H9 (cell line): Measurements from ENCODE around the gene PHC3. TPM values are rescaled to one million over a fixed set of nuclear protein-coding genes. Genes with fewer than 3 reads are reported as not detected.
A peak's percentile ranks its signal among the peaks of the same experiment; 100 is the strongest.

Source experiments
- DNase-seq: peaks from one replicate; pipeline ENCODE4 v3.0.0-alpha.2; 2017
- H2AFZ ChIP-seq: one replicate; pipeline ENCODE4 v1.6.1; 2013; ENCODE audit warnings: mild to moderate bottlenecking, low read length, control low read depth, moderate library complexity
- H2AK5ac ChIP-seq: 2 replicates; pipeline ENCODE4 v1.6.1; 2013; ENCODE audit warnings: low read length, control low read depth, mixed read lengths; ENCODE audit not compliant: insufficient read length
- H2BK120ac ChIP-seq: one replicate; pipeline ENCODE4 v1.6.1; 2013; ENCODE audit warnings: low read depth, mild to moderate bottlenecking, low read length, control low read depth, inconsistent platforms; ENCODE audit not compliant: poor library complexity, severe bottlenecking
- H2BK12ac ChIP-seq: 2 replicates; pipeline ENCODE4 v1.6.1; 2013; ENCODE audit warnings: low read length, control low read depth, mixed read lengths, low read depth; ENCODE audit not compliant: insufficient read length
- H2BK15ac ChIP-seq: 2 replicates; pipeline ENCODE4 v1.6.1; 2013; ENCODE audit warnings: low read depth, low read length, control low read depth
- H2BK20ac ChIP-seq: one replicate; pipeline ENCODE4 v1.6.1; 2013; ENCODE audit warnings: low read depth, mild to moderate bottlenecking, low read length, control low read depth, inconsistent platforms; ENCODE audit not compliant: poor library complexity, severe bottlenecking
- H2BK5ac ChIP-seq: 2 replicates; pipeline ENCODE4 v1.6.1; 2013; ENCODE audit warnings: low read length, control low read depth, mixed read lengths; ENCODE audit not compliant: insufficient read length
- H3K14ac ChIP-seq: 2 replicates; pipeline ENCODE4 v1.6.1; 2013; ENCODE audit warnings: low read length, control low read depth; ENCODE audit not compliant: insufficient read depth
- H3K18ac ChIP-seq: 2 replicates; pipeline ENCODE4 v1.6.1; 2013; ENCODE audit warnings: low read depth, mild to moderate bottlenecking, mixed read lengths, low read length, control low read depth; ENCODE audit not compliant: insufficient read length
- H3K23ac ChIP-seq: 2 replicates; pipeline ENCODE4 v1.6.1; 2013; ENCODE audit warnings: low read length, control low read depth, mixed read lengths, low read depth; ENCODE audit not compliant: insufficient read length
- H3K23me2 ChIP-seq: 2 replicates; pipeline ENCODE4 v1.6.1; 2013; ENCODE audit warnings: low read depth, mild to moderate bottlenecking, mixed read lengths, low read length, control low read depth; ENCODE audit not compliant: insufficient read length, poor library complexity, severe bottlenecking
- H3K27ac ChIP-seq: 2 replicates; pipeline ENCODE4 v1.5.1; 2013; ENCODE audit warnings: low read length, control low read depth, mixed read lengths, low read depth; ENCODE audit not compliant: insufficient read length
- H3K27me3 ChIP-seq: 2 replicates; pipeline ENCODE4 v1.6.1; 2013; ENCODE audit warnings: low read length, control low read depth, inconsistent platforms; ENCODE audit not compliant: insufficient read depth
- H3K4ac ChIP-seq: 2 replicates; pipeline ENCODE4 v1.6.1; 2013; ENCODE audit warnings: low read depth, mild to moderate bottlenecking, control low read depth, inconsistent platforms, low read length, moderate library complexity
- H3K4me1 ChIP-seq: 2 replicates; pipeline ENCODE4 v1.6.1; 2013; ENCODE audit warnings: low read length, control low read depth, inconsistent platforms; ENCODE audit not compliant: insufficient read depth
- H3K4me2 ChIP-seq: 2 replicates; pipeline ENCODE4 v1.6.1; 2013; ENCODE audit warnings: low read length, control low read depth, mixed read lengths; ENCODE audit not compliant: insufficient read length, insufficient read depth
- H3K56ac ChIP-seq: 2 replicates; pipeline ENCODE4 v1.6.1; 2013; ENCODE audit warnings: low read depth, mild to moderate bottlenecking, mixed read lengths, low read length, control low read depth; ENCODE audit not compliant: insufficient read length
- H3K79me1 ChIP-seq: 2 replicates; pipeline ENCODE4 v1.6.1; 2013; ENCODE audit warnings: low read depth, mild to moderate bottlenecking, moderate library complexity, low read length, control low read depth, inconsistent platforms; ENCODE audit not compliant: insufficient read depth, poor library complexity, severe bottlenecking
- H3K79me2 ChIP-seq: 2 replicates; pipeline ENCODE4 v1.6.1; 2013; ENCODE audit warnings: low read length, control low read depth, inconsistent platforms; ENCODE audit not compliant: insufficient read depth
- H3K9ac ChIP-seq: 2 replicates; pipeline ENCODE4 v1.6.1; 2013; ENCODE audit warnings: low read length, control low read depth, mixed read lengths; ENCODE audit not compliant: insufficient read length; ENCODE audit errors: extremely low read depth
- H3K9me3 ChIP-seq: one replicate; pipeline ENCODE4 v1.6.1; 2013; ENCODE audit warnings: low read depth, low read length, inconsistent platforms; ENCODE audit not compliant: control insufficient read depth
- H3T11ph ChIP-seq: one replicate; pipeline ENCODE4 v1.6.1; 2013; ENCODE audit warnings: mild to moderate bottlenecking, low read length, control low read depth, inconsistent platforms
- H4K20me1 ChIP-seq: one replicate; pipeline ENCODE4 v1.6.1; 2013; ENCODE audit not compliant: control insufficient read depth, insufficient read length, insufficient read depth
- H4K5ac ChIP-seq: 2 replicates; pipeline ENCODE4 v1.6.1; 2013; ENCODE audit warnings: low read depth, mild to moderate bottlenecking, mixed read lengths, low read length, control low read depth; ENCODE audit not compliant: insufficient read length
- H4K8ac ChIP-seq: replicated peaks from 2 replicates; pipeline ENCODE4 v1.6.1; 2013; ENCODE audit warnings: low read length, control low read depth, mixed read lengths, low read depth; ENCODE audit not compliant: insufficient read length
- H4K91ac ChIP-seq: 2 replicates; pipeline ENCODE4 v1.6.1; 2013; ENCODE audit warnings: low read depth, mild to moderate bottlenecking, moderate library complexity, mixed read lengths, low read length, control low read depth; ENCODE audit not compliant: insufficient read length
- H3K27ac Mint-ChIP-seq, 3 experiments: 2 replicates in 2 of 3; 3 replicates in 1 of 3; pipeline ENCODE4 v1.8.0; 2020 to 2021; ENCODE audit warnings: mixed read lengths in 3 of 3, mild to moderate bottlenecking in 1 of 3, moderate library complexity in 1 of 3
- H3K27me3 Mint-ChIP-seq: 2 replicates; pipeline ENCODE4 v1.8.0; 2021; ENCODE audit warnings: low read depth, mild to moderate bottlenecking, moderate library complexity, mixed read lengths
- H3K36me3 Mint-ChIP-seq, 3 experiments: 2 replicates in 2 of 3; 3 replicates in 1 of 3; pipeline ENCODE4 v1.8.0; 2020 to 2021; ENCODE audit warnings: low read depth in 3 of 3, mixed read lengths in 3 of 3; ENCODE audit not compliant: insufficient read depth in 1 of 3
- H3K4me1 Mint-ChIP-seq, 2 experiments: 2 replicates each; pipeline ENCODE4 v1.8.0; 2020; ENCODE audit warnings: mixed read lengths in 2 of 2
- H3K4me3 Mint-ChIP-seq, 2 experiments: 2 replicates in 1 of 2; 3 replicates in 1 of 2; pipeline ENCODE4 v1.8.0; 2020 to 2021; ENCODE audit warnings: mild to moderate bottlenecking in 2 of 2, mixed read lengths in 2 of 2, moderate library complexity in 1 of 2
- H3K9me3 Mint-ChIP-seq, 2 experiments: 2 replicates in 1 of 2; 3 replicates in 1 of 2; pipeline ENCODE4 v1.8.0; 2020; ENCODE audit warnings: mild to moderate bottlenecking in 2 of 2, mixed read lengths in 2 of 2, moderate library complexity in 1 of 2
- WGBS: extraction: QIAGEN DNeasy Blood & Tissue Kit; methylation state at CpG from one replicate; pipeline ENCODE4 v1.1.7; 2013; ENCODE audit warnings: missing lambda C conversion rate, low lambda C conversion rate, mixed read lengths; ENCODE audit not compliant: insufficient read length; ENCODE audit errors: extremely low coverage; 5-methylcytosine and 5-hydroxymethylcytosine counted together
- total RNA-seq: library from RNA; stranded (reverse); gene quantifications from 2 replicates; pipeline ENCODE4 v1.2.1, GENCODE V29; 2021
- TF ChIP-seq, protein P1 (sequence below): fragments of 200-600 bp; sonication (generic); conservative IDR thresholded peaks from 3 replicates; pipeline ENCODE4 v1.8.0; 2021; ENCODE audit warnings: antibody characterized with exemption, mild to moderate bottlenecking

The PHC3 gene
- total RNA-seq, 1 experiment from 2014 or later = 26.4 TPM

DNA sequence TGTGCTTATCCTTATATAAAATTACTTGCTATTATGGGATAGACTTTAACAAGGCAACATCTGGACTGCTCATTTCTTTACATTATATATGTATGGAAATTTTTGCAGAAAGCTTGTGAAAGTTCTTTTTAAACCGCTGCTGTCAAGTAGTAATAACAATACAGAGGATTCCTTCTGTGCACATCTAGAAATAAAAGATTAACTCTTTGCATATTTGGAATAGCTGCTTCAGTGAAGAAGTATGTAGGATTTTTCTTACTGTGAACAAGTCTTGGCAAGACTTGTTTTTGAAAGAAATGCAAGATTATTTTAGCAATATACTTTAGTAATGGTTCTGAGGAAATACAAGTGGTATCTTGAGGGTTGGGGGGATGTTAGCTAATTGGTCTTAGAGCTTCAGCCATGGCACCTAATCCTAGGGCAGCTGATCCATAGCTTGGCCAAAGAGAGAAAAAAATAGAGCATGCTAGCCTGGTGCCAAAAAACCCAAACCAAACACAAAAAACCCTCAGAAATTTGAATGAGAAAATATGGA lies 45.0 kb upstream of the PHC3 start:
- peaks cover 34% of the 10 kb centered on the region; the same call in 1 of the 2 replicates for H3K79me2 ChIP-seq
- no peak overlapping the region for H4K91ac ChIP-seq
- Mint-ChIP-seq H3K4me1 (peaks cover 36 to 40% of the 10 kb centered on the region in 2 experiments), H3K4me3 (no peak overlapping the region), H3K9me3 (no peaks in the 10 kb centered on the region), H3K27me3 (no peaks in the 10 kb centered on the region), H3K36me3 (peaks cover 2 to 6% (median 2%) of the 10 kb centered on the region in 3 experiments; a peak in 5 of 7 replicates), H3K27ac (peak overlapping the region in 2 of 3 experiments; percentile 5 to 78; a peak in 3 of 7 replicates)
- H2BK5ac ChIP-seq = no peak overlapping the region
- H2BK12ac ChIP-seq = no peak overlapping the region
- no peak overlapping the region for H3K14ac ChIP-seq
- H3T11ph ChIP-seq = no peak overlapping the region
- no peak overlapping the region for H3K4me2 ChIP-seq
- H3K9ac ChIP-seq = no peak overlapping the region
- no peak overlapping the region for H4K8ac ChIP-seq
- no peak overlapping the region for H3K4ac ChIP-seq
- H3K56ac ChIP-seq = no peak overlapping the region
- no peak overlapping the region for H3K18ac ChIP-seq
- H3K9me3 ChIP-seq = no peaks in the 10 kb centered on the region
- H4K5ac ChIP-seq = no peak overlapping the region
- TF ChIP-seq, protein P1, sequence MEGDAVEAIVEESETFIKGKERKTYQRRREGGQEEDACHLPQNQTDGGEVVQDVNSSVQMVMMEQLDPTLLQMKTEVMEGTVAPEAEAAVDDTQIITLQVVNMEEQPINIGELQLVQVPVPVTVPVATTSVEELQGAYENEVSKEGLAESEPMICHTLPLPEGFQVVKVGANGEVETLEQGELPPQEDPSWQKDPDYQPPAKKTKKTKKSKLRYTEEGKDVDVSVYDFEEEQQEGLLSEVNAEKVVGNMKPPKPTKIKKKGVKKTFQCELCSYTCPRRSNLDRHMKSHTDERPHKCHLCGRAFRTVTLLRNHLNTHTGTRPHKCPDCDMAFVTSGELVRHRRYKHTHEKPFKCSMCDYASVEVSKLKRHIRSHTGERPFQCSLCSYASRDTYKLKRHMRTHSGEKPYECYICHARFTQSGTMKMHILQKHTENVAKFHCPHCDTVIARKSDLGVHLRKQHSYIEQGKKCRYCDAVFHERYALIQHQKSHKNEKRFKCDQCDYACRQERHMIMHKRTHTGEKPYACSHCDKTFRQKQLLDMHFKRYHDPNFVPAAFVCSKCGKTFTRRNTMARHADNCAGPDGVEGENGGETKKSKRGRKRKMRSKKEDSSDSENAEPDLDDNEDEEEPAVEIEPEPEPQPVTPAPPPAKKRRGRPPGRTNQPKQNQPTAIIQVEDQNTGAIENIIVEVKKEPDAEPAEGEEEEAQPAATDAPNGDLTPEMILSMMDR = no peak
- H2AFZ ChIP-seq = no peak overlapping the region
- no peak overlapping the region for H2BK15ac ChIP-seq
- H3K23me2 ChIP-seq = peaks cover 6% of the 10 kb centered on the region
- no peak overlapping the region for H2BK20ac ChIP-seq
- H3K27me3 ChIP-seq = no peaks in the 10 kb centered on the region
- H3K79me1 ChIP-seq = no peaks in the 10 kb centered on the region
- DNase-seq = no peak
- no peaks in the 10 kb centered on the region for H4K20me1 ChIP-seq
- H2AK5ac ChIP-seq = no peak overlapping the region
- no peak overlapping the region for H3K23ac ChIP-seq
- no peak overlapping the region for H3K27ac ChIP-seq
- no peak overlapping the region for H2BK120ac ChIP-seq
- no CpG with 5 or more reads among the region's 1 CpG for WGBS
- H3K4me1 ChIP-seq = peaks cover 2% of the 10 kb centered on the region; the same call in 1 of the 2 replicates
